HG02938 (cell line): Measurements from ENCODE around the gene TNFSF4.

Source experiments
- ATAC-seq: cut with Tn5 transposase; IDR thresholded peaks from one replicate; pipeline ENCODE4 v1.9.1; 2021; ENCODE audit warnings: mild to moderate bottlenecking, moderate library complexity; ENCODE audit not compliant: unreplicated experiment

Gene TNFSF4

DNA sequence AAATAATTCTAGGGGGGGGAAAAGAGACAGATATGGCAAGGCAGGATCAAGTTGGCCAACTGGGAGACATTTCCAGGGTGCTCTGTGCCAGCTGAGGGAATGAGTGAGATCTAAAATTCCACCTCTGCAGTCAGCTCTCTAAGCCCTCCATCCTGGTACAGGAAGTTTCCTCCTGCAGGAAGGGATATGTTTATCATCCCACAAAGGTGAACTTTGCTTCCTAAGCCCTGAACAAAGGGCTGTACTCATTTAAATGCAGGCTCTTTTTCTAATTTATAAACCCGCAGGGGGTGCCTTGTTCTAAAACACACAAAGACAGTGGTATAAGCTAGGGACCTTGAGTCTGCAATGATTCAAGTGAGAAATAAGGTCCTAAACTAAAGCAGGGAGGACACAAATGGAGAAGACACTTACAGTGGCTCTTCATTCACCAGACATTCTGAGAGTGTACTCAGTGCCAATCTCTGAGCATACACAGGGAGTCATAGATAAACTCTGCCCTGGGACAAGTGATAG lies 3.6 kb upstream of the TNFSF4 start:
- no peak for ATAC-seq

DNA sequence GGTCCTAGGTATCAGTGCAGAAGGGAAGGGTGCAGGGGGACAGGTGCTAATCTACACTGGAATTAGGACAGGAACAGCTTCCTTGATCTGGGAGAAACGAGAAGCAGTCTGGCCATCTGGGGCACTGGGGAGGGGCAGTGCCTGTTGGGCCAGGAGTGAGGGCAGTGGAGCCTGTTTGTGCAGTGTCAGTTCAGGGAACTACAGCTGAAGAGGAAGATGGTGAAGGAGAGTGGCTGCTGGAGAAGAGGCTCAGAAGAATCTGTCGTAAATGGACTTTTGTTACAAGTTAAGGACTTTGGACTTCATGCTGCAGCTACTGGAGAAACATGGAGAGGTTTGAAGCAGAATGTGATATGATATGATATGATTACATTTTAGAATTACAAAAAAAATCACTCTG lies 3.2 kb upstream of the TNFSF4 start:
- no peak for ATAC-seq

DNA sequence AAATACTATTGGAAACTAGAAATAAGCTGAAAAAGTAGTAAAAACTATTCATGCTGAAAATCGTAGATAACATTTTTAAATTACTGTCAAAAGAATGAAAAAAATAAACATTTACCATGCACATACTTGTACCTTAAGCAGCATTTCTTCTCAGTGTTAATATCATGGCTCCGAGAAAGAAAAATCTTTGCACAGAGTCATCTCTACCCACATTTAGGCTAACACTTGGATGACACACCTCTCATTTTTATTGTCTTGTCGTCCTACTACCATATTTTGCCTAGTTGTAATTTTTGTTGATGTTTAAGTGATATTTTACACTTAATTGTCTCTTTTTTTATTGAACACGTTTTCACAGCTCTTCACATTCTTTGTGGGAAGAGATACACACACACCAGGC lies 1.7 kb upstream of the TNFSF4 start:
- no peak for ATAC-seq

DNA sequence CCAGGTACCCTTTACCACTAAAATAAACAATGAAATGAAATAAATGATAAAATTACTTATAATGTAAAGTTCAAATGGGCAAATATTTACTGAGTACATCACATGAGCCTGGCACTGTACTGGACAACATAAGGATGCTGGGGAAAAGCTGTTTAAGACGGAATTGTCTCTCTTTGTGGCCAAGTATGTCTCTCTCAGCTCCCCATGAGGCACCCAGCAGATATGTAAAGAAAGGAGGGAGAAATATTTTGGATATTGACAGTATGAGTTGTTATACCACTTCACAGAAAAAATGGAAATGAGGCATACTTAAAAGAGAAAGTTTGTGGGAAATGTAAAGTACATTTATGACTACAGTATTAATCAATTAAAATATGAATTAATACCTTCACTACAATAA lies 1.0 kb upstream of the TNFSF4 start:
- ATAC-seq = no peak

DNA sequence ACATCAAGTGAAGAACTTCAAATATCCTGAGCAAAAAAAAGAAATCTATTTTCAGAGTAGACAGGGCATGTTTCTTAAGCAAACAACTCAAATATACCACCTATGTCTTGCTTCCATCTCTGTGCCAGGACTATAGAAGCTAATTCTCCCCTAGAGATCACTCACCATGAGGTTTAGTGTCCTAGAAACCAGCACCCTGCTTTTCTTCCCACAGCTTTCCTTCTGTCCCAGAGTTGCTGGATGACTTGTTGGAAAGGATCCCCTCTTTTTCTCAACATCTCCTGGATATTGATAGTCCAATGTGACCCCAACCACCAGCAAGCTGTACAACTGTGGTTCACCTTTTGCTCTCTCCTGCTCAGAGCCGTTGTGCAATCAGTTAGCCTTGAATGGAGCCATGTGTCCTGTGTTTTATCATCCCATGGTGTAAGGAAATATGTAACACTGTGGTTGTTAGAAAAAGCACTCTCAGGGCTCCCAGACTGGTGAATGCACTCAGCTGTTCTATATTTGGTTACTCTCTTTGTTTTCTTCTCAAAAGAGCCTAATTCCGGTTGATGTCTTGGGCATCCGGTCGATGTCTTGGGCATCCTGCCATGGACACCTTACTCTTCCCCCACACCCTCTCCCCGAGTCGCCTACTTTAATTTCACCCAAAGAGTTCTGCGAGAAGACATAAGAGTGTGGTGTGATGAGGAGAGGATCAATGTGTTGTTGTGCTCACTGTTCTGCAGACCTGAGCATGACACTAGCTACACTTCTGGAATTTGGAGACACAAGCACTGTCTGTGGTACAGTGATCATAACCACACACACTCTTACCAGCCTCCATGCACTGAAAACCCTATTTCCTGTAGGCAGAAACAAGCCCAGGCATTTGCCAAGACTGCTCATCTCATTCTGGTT lies 1.7 kb downstream of the TNFSF4 start:
- no peak for ATAC-seq

DNA sequence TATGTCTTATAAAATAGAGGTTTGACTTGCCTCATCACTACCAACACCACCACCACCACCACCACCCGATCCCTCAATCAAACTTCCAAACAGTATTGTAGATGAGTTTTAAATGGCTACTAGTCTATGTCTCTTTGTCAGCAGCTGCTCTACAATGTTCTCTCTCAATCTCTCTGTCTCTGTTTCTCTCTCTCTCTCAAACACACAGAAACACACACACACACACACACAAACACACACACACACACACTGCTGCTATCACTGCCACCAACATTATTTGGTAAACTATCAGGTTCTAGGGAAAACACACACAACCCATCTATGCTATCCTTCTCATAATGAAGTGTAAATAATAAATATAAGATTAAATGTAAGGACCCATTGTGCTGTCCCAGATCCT lies 2.4 kb downstream of the TNFSF4 start:
- no peak for ATAC-seq

DNA sequence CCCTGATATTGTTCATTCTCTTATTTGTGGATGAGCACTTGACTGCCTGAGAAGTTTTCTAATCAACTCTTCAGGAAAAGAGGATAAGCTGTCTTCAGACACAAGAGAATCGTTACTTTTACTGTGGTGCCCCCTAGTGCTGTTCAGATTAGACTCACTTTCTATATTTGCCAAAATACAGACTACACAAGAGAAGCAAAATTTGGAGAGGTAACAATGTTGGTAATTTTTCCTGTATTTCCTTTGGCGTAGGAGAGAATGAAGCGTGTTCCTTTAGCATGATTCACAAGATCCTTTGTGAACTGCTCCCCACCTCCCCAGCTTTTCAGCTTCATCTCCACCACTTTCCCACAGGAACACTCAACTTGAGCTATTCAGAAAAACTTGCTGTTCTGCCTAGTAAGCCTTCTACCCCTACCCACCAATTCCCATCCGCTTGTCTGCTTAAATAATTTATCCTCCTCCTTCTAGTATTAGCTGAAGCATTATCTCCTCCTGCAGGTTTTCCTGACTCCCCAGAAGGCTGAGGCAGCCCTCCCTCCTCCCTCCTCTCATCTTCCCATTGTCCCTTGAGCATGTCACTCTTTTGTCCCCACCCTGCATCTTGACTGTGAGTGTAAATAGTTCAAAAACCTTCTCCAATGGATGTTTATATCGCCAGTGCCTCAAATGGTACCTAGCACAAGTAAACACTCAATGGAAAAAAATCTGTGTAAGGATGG lies 4.5 kb downstream of the TNFSF4 start:
- no peak for ATAC-seq

DNA sequence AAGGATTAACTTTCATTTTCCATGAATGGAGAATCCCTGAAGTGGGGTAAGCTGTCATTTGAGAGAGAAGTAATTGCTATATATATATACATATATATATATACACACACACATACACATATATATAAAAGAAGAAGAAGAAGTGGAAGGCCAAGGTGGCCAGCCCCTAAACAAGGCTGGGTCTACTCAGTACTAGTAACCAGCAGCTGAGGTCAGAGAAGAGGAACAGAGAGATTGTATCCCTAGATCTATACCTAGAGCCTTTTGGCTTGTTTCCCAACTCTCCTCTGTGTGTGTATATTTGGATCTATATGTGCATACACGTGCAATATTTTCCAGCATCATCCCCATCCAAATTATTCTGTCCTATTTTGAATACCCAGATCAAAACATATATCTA lies 5.2 kb downstream of the TNFSF4 start:
- ATAC-seq = no peak

DNA sequence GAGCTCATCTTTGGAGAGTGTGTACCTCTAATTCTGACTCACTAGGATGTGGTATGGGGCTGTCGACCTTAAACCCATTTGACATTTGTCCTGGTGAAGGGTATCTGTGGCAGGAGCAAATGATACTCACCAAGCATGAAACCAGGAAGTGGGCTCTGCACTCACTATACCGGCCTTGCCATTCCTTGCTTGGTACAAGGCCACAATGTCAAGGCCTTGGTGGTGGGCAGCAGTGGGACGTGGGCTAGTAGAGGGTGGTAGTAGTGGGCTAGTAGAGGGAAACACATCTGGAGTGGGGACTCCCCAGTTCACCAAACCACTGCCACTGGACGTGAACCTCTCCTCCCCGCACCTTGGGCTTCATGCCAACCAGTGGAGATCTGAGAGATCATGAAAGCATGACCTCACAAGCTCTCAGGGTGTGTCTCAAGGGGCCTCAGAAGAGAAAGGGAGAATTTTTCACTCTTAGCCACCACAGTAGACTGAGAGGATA lies 11.5 kb downstream of the TNFSF4 start:
- ATAC-seq = peak; percentile 84

DNA sequence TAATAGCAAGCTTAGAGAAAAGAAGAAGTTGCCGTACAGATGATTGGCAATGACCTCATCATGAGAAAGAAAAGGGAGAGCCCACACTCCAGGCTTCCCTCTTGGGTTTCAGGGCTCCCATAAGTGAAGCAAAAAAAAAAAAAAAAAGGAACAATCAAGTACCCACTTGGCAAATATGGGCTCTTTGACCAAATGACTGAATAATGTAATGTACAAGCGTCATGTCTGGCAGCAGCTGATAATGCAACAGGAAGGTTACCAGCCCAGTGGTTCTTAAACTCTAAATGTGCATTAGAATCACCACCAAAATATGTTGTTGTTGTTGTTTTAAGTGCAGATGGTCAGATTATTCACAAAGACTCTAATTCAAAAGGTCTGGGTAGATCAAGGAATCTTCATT lies 13.5 kb downstream of the TNFSF4 start:
- ATAC-seq = no peak

DNA sequence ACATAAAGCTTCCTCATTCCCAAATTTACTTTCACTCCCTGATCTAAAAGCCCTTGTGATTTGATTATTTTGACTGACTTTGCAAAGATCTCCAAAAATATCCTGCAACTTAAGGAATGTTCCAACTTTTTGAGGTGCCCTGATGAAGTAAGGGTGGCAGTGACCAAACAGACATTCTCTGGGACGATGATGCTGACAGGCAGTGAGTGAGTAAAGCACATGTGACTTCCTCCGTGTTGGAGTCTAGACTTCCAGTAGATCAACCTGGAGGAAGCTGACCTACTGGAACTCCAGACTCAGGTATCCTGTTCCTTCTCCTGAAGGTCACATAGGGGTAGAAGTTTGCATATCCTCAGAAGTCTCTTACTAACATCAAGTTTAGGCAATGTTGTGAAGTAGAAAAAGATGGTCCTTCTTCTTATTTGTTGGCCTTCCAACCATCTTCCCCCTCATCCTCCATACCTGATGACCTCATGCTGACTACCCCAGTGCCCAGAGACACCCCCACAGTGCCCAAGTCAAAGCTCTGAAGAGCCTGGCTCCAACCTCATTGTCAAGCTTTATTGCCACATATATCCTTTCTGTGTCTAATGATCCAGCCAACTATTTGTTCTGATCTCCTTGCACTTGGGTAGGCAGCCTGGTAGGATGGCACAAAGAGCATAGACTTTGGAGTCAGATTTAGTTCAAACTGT lies 16.0 kb downstream of the TNFSF4 start:
- ATAC-seq = no peak

DNA sequence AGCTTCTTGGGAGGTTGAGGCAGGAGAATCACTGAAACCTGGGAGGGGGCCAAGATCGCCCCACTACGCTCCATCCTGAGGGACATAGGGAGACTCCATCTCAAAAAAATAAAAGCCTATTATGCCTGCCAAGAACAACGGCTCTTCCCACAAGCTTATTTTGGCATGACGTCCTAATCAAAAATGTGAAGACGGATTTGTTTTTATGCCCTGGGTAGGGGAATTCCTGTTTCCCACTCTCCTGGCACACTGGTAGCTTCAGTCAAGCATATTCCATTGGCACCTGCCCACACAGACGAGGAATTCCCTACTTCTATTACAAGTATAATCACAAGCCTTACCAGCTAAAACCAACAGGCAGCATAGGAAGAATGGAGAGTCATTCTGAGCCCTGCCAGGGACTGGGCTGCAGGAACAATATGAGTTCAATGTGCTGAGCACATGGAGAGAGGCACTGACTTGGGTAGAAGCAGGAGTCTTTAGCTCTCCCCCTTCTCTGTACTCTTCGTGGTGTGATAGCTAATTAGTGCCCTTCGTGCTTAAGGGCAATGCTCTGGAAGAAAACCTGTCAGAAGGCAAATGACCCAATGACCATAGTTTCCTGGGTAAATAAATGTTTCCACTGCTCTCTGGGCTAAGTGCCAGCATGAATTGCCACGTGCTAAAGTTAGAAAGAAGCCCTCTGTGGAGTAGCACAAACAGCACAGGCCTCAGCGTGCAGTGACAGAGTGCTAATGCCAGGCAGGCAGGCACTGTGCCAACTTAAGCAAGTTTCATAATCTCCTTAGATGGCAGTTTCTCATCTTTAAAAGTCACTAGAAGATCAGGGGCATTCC lies 16.8 kb downstream of the TNFSF4 start:
- ATAC-seq = no peak

DNA sequence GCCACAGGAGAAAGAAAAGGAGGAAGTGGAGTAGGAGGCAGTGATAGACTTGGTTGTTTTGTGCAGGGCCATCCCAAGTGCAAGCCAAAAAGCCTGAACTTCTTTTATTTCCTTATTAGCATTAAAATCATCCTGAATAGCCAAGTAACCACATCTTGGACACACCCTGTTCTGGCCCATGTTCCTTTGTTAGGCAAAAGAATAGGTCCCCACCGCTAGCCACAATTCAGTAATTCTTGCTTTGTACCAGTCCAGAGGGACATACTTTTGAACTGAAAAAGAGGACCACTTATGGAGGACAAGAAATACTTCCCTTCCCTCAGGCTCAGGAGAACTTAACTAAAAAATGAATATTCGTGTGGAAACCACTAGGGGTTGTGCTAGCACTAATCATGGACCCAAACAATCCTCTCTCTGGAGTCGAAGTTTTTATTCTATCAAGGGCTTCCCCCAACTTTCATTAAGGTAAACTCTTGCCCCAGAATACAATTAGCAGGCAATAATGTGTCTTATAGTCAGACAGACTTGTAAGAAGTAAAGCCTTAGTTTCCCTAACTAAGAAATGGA lies 19.4 kb downstream of the TNFSF4 start:
- ATAC-seq = no peak

DNA sequence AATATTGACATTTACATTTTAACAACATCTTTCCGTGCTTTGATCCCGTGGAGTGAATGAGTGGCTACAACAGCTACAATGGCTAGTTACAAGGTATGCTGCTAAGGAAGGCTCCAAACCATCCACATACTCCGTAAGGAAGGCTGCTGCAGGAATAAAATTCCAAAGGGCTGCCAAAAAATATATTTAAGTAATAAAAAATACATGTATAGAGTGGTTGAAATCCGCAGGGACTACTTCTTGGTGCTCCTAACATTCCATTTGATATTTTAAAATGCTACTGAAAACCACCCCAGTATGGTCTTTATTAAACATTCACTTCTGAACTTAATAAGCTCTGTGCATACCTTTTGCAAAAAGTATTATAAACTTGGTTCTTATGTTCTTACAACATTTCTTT lies 25.3 kb downstream of the TNFSF4 start:
- ATAC-seq = no peak

DNA sequence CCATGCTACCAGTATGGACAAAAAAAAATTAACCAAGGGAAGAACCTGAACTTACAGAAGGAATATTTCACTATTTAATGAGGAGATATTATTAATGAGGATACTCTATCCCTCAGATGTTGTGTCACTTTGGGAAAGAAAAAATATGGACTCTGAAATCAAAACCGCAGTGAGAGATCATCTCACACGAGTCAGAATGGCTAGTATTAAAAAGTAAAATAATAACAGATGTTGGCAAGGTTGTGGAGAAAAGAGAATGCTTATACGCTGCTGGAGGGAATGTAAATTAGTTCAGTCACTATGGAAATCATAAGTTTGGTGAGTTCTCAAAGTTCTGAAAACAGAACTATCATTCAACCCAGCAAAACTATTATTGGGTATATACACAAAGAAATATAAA lies 30.9 kb downstream of the TNFSF4 start:
- ATAC-seq = no peak

DNA sequence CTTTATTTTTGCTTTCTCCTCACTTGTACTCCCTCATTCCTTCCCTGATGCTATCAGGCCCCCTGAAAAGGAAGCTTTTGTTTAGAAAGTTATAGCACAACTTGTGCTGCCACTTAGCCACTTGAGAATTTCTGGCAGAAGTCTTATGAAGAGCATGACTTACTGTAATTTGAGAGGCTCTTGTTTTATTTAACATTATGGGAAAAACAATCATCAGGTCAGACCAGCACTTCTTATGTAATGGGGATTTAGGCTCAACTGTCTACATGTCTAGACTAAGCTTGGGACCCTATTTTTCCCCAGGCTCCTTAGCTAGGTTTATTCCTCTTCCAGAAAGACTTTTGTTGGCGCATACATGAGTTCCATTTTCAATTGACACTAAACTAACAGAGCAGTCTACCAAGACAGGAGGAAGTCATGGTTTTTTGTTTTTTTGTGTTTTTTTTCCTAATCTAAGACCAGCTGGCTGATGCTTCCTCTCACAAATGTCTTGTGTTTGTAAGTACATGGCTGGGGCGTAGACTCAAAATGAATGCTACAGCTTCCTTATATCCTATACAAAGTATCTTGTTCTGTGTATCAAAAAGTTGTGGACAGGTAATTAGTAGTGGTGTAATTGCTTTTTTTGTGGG lies 31.5 kb downstream of the TNFSF4 start:
- ATAC-seq = no peak

DNA sequence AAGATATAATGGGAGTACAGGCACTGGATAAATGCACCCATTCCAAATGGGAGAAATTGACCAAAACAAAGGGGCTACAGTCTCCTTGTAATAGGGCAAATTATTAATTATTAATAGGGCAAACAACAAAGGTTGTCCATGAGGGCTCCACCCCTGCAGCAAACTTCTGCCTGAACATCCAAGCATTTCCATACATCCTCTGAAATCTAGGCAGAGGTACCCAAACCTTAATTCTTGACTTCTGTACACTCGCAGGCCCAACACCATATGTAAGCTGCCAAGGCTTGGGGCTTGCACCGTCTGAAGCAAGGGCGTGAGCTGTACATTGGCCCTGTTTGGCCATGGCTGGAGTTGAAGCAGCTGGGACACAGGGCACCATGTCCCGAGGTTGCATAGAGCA lies 33.7 kb downstream of the TNFSF4 start:
- no peak for ATAC-seq

DNA sequence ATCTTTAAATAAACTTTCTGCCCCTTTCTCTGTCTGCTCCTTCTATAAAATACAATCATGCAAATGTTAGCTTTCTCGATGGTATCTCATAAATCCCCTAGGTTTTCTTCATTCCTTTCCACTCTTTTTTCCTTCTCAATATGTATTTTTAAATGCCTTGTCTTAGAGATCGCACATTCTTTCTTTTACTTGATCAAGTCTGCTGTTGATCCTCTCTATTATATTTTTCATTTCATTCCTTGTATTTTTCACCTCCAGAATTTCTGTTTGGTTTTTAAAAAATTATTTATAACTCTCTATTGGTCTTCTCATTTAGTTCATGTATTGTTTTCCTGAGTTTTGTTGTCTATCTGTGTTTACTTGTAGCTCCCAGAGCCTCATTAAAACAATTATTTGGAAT lies 36.0 kb downstream of the TNFSF4 start:
- no peak for ATAC-seq

DNA sequence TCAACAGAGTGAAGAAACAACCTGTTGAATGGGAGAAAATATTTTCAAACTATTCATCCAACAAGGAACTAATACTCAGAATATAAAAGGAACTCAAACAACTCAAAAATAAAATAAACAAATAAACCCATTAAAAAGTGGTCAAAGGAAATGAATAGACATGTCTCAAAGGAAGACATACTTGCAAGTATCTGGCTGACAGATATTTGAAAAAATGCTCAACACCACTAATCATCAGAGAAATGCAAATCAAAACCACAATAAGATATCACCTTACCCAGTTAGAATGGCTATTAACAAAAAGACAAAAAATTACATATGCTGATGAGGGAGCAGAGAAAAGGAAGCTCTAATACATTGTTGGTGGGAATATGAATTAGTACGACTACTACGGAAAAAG lies 38.2 kb downstream of the TNFSF4 start:
- ATAC-seq = no peak

DNA sequence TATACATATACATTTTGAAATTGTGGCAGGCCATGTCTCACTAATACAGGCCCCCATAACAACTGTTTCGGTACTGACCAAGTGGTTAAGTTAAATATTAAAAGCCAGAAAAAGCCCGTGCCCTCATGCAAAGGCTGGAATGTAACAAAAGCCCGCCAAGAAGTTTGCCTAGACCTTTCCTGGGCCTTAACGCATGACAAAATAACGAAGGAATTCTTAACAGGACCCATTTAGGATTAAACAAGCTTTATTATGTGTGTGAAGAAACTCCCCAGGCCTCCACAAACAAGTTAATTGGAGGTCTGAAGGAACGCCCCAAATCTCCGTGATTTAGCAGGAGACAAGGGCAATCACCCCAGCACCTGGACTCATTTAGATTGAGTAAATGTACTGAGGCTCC lies 42.4 kb downstream of the TNFSF4 start:
- ATAC-seq = no peak
